Measurements from ENCODE around the gene CDR2.
A peak's percentile ranks its signal among the peaks of the same experiment; 100 is the strongest.
"Not testable (repeated sequence)": the region's sequence is repeated elsewhere in the genome, so short reads cannot be mapped to it uniquely, and the experiment has no call there.

Gene CDR2

DNA sequence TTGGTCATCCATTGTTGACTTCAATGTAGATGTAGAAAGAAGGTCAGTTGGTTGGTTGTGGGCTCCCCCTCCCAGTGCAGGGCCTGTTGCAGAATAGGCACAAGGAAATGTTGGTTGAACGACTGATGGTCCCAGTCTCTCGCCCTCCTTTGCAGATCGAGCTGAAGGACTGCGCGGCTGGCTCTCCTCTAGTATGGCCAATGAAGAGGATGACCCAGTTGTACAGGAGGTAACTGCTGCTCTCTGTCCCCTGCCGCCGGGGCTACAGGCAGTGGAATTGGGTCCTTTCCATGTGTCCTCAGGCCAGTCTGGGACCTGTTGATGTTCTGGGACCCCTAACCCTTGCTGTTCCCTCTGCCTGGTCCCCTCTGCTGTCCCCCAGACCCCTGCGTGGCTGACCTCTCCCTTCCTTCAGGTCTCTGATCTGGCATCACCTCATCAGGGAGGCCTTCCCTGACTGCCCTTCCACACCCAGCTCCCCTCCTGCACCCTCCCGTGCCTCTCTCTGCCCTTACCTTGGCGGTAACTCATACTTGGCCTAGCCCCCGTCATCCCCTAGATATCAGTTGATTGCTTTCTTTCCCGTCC, 71.5 kb downstream of the CDR2 start:
- ATAC-seq, result no peak
- Mint-ChIP-seq H3K27me3 (no peaks in the 10 kb centered on the region), H3K9me3 (no peaks in the 10 kb centered on the region), H3K4me3 (no peak overlapping the region), H3K27ac (no peak overlapping the region), H3K36me3 (ENCODE audit: low read depth) (peaks cover 28% of the 10 kb centered on the region), H3K4me1 (peaks cover 33% of the 10 kb centered on the region)
- no peak for DNase-seq

DNA sequence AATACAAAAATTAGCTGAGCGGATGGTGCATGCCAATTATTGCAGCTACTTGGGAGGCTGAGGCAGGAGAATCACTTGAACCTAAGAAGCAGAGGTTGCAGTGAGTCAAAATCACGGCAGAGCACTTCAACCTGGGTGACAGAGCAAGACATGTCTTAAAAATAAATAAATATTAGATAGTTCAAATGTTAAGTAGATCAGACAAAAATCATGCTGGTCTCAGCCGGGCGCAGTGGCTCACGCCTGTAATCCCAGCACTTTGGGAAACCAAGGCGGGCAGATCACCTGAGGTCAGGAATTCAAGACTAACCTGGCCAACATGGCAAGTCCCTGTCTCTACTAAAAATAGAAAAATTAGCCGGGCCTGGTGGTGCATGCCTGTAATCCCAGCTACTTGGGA, 73.0 kb downstream of the CDR2 start:
- not testable (repeated sequence) for H3K4me3 Mint-ChIP-seq, DNase-seq, ATAC-seq, H3K27ac Mint-ChIP-seq, H3K9me3 Mint-ChIP-seq, H3K27me3 Mint-ChIP-seq
- H3K4me1 Mint-ChIP-seq, result peaks cover 37% of the 10 kb centered on the region
- peaks cover 32% of the 10 kb centered on the region for H3K36me3 Mint-ChIP-seq (ENCODE audit: low read depth)

DNA sequence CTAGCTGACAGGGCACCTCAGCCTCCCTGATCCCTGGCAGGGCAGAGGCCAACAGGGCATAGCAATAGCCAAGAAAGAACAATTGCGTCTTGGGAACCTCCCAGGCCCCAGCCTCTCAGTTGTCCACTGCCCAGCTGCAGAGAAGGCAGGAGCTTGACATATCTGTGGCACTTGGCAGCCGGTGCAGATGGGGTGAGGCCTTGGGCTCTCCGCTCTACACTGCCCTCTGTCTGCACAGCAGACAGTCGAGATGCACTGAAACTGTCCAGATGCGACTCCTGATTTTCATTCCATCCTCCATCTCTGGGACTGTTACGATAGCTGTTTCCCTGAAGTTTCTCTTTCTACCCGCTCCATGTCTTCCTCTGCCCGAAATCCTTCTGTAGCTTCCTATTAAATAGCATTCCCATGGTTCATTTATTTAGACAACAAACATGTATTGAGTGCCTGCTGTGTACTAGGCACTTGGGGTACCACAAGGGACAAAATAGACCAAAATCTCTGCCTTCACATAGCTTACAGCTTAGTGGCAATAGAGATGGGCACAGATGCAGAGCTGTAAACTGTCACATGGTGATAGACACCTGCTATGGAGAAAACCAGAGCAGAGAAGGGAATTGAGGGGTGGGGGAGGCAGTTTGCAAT, 73.9 kb downstream of the CDR2 start:
- Mint-ChIP-seq H3K27me3 (peaks cover 3% of the 10 kb centered on the region), H3K9me3 (no peaks in the 10 kb centered on the region), H3K27ac (peak overlapping the region; percentile 2), H3K36me3 (ENCODE audit: low read depth) (peaks cover 32% of the 10 kb centered on the region), H3K4me1 (peaks cover 42% of the 10 kb centered on the region), H3K4me3 (peak overlapping the region; percentile 30)
- DNase-seq (peak; percentile 51), ATAC-seq (no peak)

DNA sequence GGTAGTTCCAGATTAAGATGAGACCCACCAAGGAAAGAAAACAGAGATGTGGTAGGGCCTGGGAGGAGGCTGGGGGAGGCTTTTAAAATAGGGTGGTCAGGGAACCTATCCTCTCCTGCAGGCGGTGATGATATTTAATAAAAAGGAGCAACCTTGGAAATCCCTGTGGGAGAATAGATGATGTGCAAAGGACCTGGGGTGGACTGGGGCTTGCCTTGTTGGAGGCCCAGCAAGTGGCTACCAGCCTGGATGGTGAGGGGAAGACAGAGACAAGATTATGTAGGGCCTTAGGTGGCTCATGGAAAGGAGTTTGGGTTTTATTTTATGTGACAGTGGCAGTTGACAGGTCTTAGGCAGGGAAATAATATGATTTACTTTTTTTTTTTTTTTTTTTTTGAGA, 75.4 kb downstream of the CDR2 start:
- H3K4me1 Mint-ChIP-seq, result peaks cover 42% of the 10 kb centered on the region
- H3K9me3 Mint-ChIP-seq, result no peaks in the 10 kb centered on the region
- ATAC-seq, result no peak
- peak overlapping the region; percentile 97 for H3K27ac Mint-ChIP-seq
- H3K27me3 Mint-ChIP-seq, result peaks cover 3% of the 10 kb centered on the region
- DNase-seq, result no peak
- H3K36me3 Mint-ChIP-seq (ENCODE audit: low read depth), result peaks cover 28% of the 10 kb centered on the region
- peak overlapping the region; percentile 97 for H3K4me3 Mint-ChIP-seq

DNA sequence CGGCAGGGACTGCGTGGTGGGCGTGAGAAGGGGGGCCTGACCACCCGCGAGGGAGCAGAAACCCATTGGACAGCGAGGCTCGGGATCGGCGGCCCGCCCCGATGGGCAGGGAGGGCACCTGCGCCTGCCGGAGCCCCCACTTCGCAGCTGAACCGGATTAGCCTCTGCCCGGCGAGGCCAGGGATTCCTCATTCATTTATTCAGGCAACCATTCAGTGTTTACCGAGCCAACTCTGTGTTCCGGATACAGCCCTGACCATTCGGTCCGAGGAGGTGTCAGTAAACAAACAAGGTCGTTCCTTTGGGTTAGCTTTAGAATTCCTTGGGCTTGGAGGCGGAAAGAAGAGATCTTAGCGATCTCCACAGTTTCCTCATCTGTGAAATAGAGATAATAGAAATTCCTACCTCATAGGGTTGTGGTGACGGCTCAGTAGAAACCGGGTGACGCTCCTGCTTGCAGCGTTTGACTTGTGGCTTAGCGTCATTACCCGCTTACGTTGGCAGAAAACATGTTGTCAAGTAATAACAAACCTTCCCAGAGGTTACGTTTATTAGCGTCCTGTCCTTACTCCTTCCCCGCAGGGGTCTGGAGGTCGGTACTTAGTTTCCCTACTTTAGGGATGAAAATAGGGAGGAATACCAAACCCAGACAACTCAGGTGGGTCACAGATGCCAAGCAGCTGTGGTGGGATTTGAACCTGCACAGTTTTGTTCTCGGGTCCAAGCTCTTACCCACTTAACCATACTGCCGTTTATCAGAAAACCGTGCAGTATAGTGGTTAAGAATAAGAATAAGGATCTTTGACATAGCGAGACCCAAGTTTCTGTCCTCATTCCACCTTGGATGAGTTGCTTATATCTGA, 76.3 kb downstream of the CDR2 start:
- DNase-seq (peak; percentile 72), ATAC-seq (peak; percentile 58)
- Mint-ChIP-seq H3K9me3 (no peaks in the 10 kb centered on the region), H3K36me3 (ENCODE audit: low read depth) (peaks cover 23% of the 10 kb centered on the region), H3K4me1 (peaks cover 42% of the 10 kb centered on the region), H3K27ac (peak overlapping the region; percentile 97), H3K27me3 (peaks cover 3% of the 10 kb centered on the region), H3K4me3 (peak overlapping the region; percentile 97)

DNA sequence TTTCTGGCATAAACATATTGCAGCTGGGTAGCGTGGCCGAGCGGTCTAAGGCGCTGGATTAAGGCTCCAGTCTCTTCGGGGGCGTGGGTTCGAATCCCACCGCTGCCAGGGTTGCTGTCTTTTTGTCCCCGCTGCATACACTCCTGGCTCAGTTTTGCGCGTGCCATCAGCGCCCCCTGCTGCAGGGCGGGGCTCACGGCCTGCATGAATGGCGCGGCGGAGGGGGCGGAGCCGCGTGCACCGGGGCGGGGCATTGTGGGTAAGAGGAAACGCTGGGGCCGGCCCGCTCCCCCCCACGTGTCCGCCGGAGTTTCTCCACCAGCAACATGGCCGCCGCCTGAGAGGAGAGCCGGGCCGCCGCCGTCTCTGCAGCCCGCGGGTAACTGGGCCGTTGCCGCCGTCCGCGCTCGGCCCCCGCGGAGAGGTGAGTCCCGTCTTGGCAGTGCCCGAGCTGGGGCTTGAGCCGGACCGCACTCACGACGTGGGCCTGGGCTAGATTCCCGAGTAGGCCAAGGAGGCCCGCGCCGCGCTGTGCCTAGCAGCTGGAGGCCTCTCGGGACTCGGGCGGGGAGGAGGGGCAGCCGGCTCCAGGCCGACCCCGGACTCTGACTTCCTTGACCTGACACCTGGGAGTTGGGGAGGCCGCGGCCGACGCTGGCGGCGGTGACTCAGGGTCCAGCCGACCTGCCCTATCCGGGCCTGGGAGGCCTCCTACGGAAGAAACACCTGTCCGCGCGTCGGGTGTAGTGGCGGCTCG, 77.1 kb downstream of the CDR2 start, which contains the start of gene POLR3E:
Gene POLR3E (plus strand): TSS at position 296 of the 757 bp plus-strand sequence. CDS start 5,560 bp downstream, outside the sequence.
- H3K9me3 Mint-ChIP-seq, result no peaks in the 10 kb centered on the region
- H3K4me1 Mint-ChIP-seq, result peaks cover 42% of the 10 kb centered on the region
- DNase-seq (peak; percentile 100), ATAC-seq (peak; percentile 92)
- peaks cover 20% of the 10 kb centered on the region for H3K36me3 Mint-ChIP-seq (ENCODE audit: low read depth)
- peak within 1 kb of the TSS; percentile 97 for H3K4me3 Mint-ChIP-seq
- peak within 1 kb of the TSS; percentile 97 for H3K27ac Mint-ChIP-seq
- peaks cover 3% of the 10 kb centered on the region for H3K27me3 Mint-ChIP-seq

DNA sequence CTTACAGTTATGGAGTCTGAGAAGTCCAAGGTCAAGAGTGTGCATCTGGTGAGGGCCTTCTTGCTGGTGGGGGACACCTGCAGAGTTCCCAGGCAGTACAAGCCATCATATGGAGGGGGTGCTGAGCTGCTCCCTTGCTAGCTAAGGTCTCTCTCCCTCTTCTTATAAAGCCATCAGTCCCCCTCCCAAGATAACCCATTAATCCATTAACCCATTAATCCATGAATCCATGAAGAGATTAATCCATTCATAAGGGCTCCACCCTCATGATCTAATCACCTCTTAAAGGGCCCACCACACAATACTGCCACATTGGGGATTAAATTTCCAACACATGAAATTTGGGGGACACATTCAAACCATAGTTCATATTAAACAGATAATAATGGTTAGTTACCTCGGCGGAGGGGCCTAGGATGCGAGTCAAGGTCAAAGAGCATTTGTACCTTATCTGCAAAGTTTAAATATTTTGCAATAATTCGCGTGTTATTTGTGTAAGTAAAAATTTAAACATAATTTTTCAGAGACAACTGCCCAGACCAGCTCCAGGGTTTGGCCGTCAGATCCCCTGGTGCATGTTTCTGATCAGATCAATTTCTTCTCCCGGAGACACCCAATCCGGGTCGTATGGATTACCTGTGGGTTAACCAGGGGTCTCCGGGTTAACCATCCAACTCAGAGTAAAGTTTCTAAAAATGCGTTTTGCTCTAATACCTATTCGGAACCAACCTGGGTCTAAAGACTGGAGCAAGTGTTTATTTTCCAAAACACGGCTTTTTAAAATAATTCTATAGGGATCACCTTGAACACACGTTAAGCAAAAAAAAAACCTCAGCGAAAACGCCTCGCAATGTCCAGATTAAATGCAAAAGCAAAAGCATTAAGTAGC, 78.0 kb downstream of the CDR2 start:
- peak overlapping the region; percentile 97 for H3K27ac Mint-ChIP-seq
- H3K27me3 Mint-ChIP-seq, result peaks cover 3% of the 10 kb centered on the region
- H3K4me3 Mint-ChIP-seq, result peak overlapping the region; percentile 97
- no peaks in the 10 kb centered on the region for H3K9me3 Mint-ChIP-seq
- peaks cover 39% of the 10 kb centered on the region for H3K4me1 Mint-ChIP-seq
- H3K36me3 Mint-ChIP-seq (ENCODE audit: low read depth), result peaks cover 16% of the 10 kb centered on the region
- DNase-seq (peak; percentile 23), ATAC-seq (no peak)
